Measurements from ENCODE around the gene MBD4.

MBD4 gene

DNA sequence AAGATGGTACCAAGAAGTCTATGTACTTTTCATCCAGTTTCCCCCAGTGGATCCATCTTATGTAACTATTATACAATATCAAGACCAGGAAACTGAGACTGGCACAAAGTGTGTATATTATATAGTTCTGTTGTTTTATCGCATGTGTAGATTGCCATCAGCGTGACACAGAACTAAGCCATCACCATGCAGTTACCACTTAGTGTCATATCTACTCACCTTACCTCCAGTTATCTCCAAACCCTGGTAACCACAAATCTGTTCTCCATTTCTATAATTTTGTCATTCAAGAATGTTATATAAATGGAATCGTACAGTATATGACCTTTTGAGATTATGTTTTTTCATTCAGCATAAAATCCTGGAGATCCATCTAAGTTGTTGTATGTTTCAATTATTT, 23.3 kb upstream of the MBD4 start:
- no peak overlapping the region for H3K4me3 ChIP-seq (ENCODE audit: low read depth, low read length)
- no peak for DNase-seq (ENCODE audit: low read depth, low spot score)
- TF ChIP-seq, protein P1, sequence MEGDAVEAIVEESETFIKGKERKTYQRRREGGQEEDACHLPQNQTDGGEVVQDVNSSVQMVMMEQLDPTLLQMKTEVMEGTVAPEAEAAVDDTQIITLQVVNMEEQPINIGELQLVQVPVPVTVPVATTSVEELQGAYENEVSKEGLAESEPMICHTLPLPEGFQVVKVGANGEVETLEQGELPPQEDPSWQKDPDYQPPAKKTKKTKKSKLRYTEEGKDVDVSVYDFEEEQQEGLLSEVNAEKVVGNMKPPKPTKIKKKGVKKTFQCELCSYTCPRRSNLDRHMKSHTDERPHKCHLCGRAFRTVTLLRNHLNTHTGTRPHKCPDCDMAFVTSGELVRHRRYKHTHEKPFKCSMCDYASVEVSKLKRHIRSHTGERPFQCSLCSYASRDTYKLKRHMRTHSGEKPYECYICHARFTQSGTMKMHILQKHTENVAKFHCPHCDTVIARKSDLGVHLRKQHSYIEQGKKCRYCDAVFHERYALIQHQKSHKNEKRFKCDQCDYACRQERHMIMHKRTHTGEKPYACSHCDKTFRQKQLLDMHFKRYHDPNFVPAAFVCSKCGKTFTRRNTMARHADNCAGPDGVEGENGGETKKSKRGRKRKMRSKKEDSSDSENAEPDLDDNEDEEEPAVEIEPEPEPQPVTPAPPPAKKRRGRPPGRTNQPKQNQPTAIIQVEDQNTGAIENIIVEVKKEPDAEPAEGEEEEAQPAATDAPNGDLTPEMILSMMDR (IDR thresholded peaks at IDR 0.05; ENCODE audit: low read depth, low read length) = no peak
- in situ Hi-C loops (cut with HindIII; ENCODE audit: low sequenced_read_pairs) = no loop called here

DNA sequence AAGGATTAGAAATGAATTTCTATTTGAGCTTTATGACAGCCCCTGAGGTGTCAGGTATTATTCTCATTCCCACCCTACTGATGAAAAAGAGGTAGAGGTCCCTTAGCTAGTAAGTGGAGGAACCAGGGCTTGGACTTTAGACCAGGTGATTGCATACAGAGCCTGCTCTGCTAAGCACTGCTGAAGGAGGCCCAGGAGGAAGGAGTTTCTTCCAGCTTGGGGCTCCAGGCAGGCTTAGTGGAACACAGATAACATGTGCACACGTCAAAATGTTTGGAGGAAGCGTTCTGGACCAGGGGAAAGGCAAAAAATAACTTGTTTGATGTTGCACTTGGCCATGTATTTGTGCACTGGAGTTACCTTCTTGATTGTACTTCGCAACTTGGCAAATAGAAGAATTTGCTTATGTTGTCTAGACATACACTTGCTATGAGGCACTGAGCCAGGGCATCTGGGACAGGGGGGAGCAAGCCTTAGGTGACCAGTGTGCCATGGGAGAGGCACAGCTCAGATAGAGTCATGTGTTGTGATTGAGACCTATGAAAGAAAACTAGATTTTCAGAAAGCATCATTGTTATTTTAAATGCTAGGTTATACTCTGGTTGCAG, 22.7 kb upstream of the MBD4 start:
- H3K4me3 ChIP-seq (ENCODE audit: low read depth, low read length) = no peak overlapping the region
- TF ChIP-seq, protein P1 (IDR thresholded peaks at IDR 0.05; ENCODE audit: low read depth, low read length) = no peak
- DNase-seq (ENCODE audit: low read depth, low spot score) = no peak
- in situ Hi-C loops (cut with HindIII; ENCODE audit: low sequenced_read_pairs) = no loop called here

DNA sequence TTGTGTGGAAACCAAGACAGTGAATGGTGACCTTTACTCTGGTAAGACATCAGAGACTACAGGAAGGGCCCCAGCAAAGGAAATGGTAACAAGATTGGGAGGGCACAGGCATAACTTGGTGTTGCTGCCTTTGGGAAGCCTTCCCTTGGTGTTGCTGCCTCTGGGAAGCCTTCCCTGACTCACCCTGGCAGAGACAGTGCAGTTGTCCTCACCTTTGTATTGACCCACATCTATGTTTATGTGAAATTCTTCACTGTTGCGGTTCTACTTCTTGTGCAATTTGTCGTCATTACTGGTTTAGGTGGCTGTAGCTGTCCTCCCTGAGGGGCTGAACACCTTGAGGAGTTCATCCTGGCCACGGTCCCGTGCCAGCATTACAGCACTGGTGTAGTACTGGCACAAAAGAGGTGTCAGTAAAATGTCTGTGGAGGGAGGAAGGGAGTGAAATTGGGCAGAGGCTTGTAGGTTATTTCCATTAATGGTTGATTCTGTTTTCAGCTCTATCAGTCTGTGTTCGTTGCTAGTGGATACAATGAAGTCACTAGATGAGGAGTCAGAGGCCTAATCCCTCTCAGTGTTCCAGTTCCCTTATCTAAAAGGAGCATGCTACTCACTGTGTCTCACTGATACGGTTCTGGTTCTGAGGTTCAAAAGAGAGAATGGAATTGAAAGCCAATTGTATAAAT, 21.9 kb upstream of the MBD4 start:
- TF ChIP-seq, protein P1 (IDR thresholded peaks at IDR 0.05; ENCODE audit: low read depth, low read length) = no peak
- in situ Hi-C loops (cut with HindIII; ENCODE audit: low sequenced_read_pairs) = no loop called here

DNA sequence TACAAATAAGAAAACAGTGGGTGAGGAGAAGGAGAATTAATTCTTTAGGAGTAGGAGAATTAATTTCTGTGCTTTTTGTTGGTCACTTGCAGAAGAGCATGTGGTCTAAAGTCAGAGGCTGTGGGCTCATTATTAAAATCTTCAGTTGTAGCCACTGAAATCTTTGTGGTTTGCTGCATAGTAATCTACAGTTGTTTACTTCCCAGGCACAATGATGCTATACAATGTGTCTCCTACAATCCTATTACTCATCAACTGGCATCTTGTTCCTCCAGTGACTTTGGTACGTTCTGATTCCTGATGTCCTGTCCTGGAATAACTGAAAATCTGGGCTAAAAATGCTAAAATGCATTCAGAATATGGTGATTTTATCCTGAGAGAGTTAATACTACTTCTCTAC, 21.3 kb upstream of the MBD4 start:
- H3K4me3 ChIP-seq (ENCODE audit: low read depth, low read length) = no peak overlapping the region
- in situ Hi-C loops (cut with HindIII; ENCODE audit: low sequenced_read_pairs) = no loop called here
- peak; percentile 46 for DNase-seq (ENCODE audit: low read depth, low spot score)
- TF ChIP-seq, protein P1 (IDR thresholded peaks at IDR 0.05; ENCODE audit: low read depth, low read length) = no peak

More for the DNA sequence above, 21.9 kb upstream of the MBD4 start:
- H3K4me3 ChIP-seq (ENCODE audit: low read depth, low read length) = no peak overlapping the region
- no peak for DNase-seq (ENCODE audit: low read depth, low spot score)

DNA sequence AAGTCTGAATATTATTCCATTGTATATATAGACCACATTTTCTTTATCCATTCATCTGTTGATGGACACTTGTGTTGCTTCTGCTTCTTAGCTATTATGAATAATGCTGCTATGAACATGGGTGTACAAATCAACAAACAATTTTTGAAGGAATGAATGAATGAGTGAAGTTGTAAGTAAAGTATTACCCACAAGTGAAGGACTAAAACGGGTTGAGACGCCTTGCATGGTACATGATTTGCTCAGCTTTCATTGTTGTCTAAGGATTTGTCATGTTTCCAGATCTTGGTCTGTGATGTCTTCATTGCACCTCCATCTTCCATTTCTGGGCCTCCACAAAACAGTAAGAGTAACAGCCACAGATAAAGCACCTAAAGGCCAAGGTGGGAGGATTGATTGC, 20.8 kb upstream of the MBD4 start:
- in situ Hi-C loops (cut with HindIII; ENCODE audit: low sequenced_read_pairs) = no loop called here
- H3K4me3 ChIP-seq (ENCODE audit: low read depth, low read length) = no peak overlapping the region
- no peak for DNase-seq (ENCODE audit: low read depth, low spot score)
- TF ChIP-seq, protein P1 (IDR thresholded peaks at IDR 0.05; ENCODE audit: low read depth, low read length) = no peak

DNA sequence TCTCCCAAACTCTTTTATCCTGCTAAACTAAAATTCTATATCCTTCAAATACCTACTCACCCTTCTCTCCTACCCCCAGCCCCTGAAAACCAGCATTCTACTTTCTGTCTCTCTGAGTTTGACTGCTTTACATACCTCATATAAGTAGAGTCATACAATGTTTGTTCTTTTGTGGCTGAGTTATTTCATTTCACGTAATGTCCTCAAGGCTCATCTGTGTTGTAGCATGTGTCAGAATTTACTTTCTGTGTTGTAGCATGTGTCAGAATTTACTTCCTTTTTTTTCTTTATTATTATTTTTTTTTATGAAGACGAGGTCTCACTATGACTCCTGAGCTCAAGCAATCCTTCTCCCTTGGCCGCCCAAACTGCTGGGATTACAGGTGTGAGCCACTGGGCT, 20.4 kb upstream of the MBD4 start:
- in situ Hi-C loops (cut with HindIII; ENCODE audit: low sequenced_read_pairs) = no loop called here
- no peak overlapping the region for H3K4me3 ChIP-seq (ENCODE audit: low read depth, low read length)
- TF ChIP-seq, protein P1 (IDR thresholded peaks at IDR 0.05; ENCODE audit: low read depth, low read length) = no peak
- no peak for DNase-seq (ENCODE audit: low read depth, low spot score)
